T-helper 22 cell (primary cell): Measurements from ENCODE around the gene KRTCAP3.
A peak's percentile ranks its signal among the peaks of the same experiment; 100 is the strongest.
"Not testable (repeated sequence)": the region's sequence is repeated elsewhere in the genome, so short reads cannot be mapped to it uniquely, and the experiment has no call there.

Source experiments
- DNase-seq: peaks from one replicate; pipeline ENCODE4 v3.0.0-alpha.2; 2020; ENCODE audit warnings: low read depth

Gene KRTCAP3

GRCh38 chr2:27441958-27442919 is at the start of gene KRTCAP3:
TSS of gene KRTCAP3 (plus strand) at chr2:27442381. CDS start at chr2:27442413, 32 bp downstream.
- peak; percentile 37 for DNase-seq

GRCh38 chr2:27393225-27393624 is 49.0 kb upstream of the KRTCAP3 start:
- no peak for DNase-seq

GRCh38 chr2:27398962-27399361 is 43.2 kb upstream of the KRTCAP3 start:
- DNase-seq = no peak

GRCh38 chr2:27400348-27401135 is 41.6 kb upstream of the KRTCAP3 start:
- DNase-seq = no peak

- DNase-seq = no peak
These were observed 34.2 kb upstream of the KRTCAP3 start for GRCh38 chr2:27407798-27408491.

- DNase-seq = no peak
These were observed 33.4 kb upstream of the KRTCAP3 start for GRCh38 chr2:27408601-27409320.

GRCh38 chr2:27409321-27410073 is 32.7 kb upstream of the KRTCAP3 start, which contains the start of gene PPM1G:
TSS of gene PPM1G (minus strand) at chr2:27409591. CDS start at chr2:27409422, 169 bp downstream.
- peak; percentile 90 for DNase-seq

- no peak for DNase-seq
These were observed 29.6 kb upstream of the KRTCAP3 start for GRCh38 chr2:27412419-27413152.

- DNase-seq = no peak
These were observed 26.0 kb upstream of the KRTCAP3 start for GRCh38 chr2:27416151-27416550.

- DNase-seq = no peak
These were observed 21.2 kb upstream of the KRTCAP3 start for GRCh38 chr2:27420996-27421395.

- DNase-seq = no peak
These were observed 20.4 kb upstream of the KRTCAP3 start for GRCh38 chr2:27421660-27422250.

- DNase-seq = no peak
These were observed 19.2 kb upstream of the KRTCAP3 start for GRCh38 chr2:27422958-27423357.

- DNase-seq = not testable (repeated sequence)
These were observed 17.1 kb upstream of the KRTCAP3 start for GRCh38 chr2:27425039-27425438.

GRCh38 chr2:27427863-27428212 is 14.3 kb upstream of the KRTCAP3 start:
- no peak for DNase-seq

GRCh38 chr2:27428213-27428977 is 13.8 kb upstream of the KRTCAP3 start, which contains the start of gene NRBP1:
TSS of gene NRBP1 (plus strand) at chr2:27428631. CDS start at chr2:27433274, 4,643 bp downstream.
- peak; percentile 82 for DNase-seq

GRCh38 chr2:27428978-27429541 is 13.1 kb upstream of the KRTCAP3 start:
- DNase-seq = peak; percentile 63

- peak; percentile 16 for DNase-seq
These were observed 10.8 kb upstream of the KRTCAP3 start for GRCh38 chr2:27431395-27431794.

GRCh38 chr2:27435628-27436027 is 6.6 kb upstream of the KRTCAP3 start:
- DNase-seq = no peak
